GM23338 (cell line): ENCODE results near the gene HTR3B. TPM values are rescaled to one million over a fixed set of nuclear protein-coding genes. Genes with fewer than 3 reads are reported as not detected.

Experiments used
- ATAC-seq: fragments of 200-7000 bp; cut with Tn5 transposase; 3 replicates; pipeline ENCODE4 v1.9.1; 2020
- DNase-seq: peaks from one replicate; pipeline ENCODE4 v3.0.0-alpha.2; 2015; ENCODE audit warnings: low spot score
- H2AFZ ChIP-seq: fragments of 200-600 bp; sonication (generic); 2 replicates; pipeline ENCODE4 v1.8.0; 2016; ENCODE audit warnings: antibody characterized with exemption, mild to moderate bottlenecking, moderate library complexity
- H3F3A ChIP-seq: fragments of 200-600 bp; sonication (generic); replicated peaks from 2 replicates; pipeline ENCODE4 v1.8.0; 2017; ENCODE audit warnings: antibody characterized with exemption, mixed run types, low read depth
- H3K27ac ChIP-seq: fragments of 200-600 bp; sonication (generic); 2 replicates; pipeline ENCODE4 v1.6.1; 2016; ENCODE audit warnings: low read depth
- H3K27me3 ChIP-seq: fragments of 200-600 bp; sonication (generic); 2 replicates; pipeline ENCODE4 v1.8.0; 2016; ENCODE audit warnings: mild to moderate bottlenecking, mixed run types, moderate library complexity; ENCODE audit not compliant: insufficient read depth
- H3K36me3 ChIP-seq: fragments of 200-600 bp; sonication (generic); 2 replicates; pipeline ENCODE4 v1.8.0; 2016; ENCODE audit warnings: mild to moderate bottlenecking; ENCODE audit not compliant: insufficient read depth
- H3K4me1 ChIP-seq: fragments of 200-600 bp; sonication (generic); 2 replicates; pipeline ENCODE4 v1.8.0; 2016; ENCODE audit warnings: mild to moderate bottlenecking, moderate library complexity; ENCODE audit not compliant: insufficient read depth
- H3K4me2 ChIP-seq: fragments of 200-600 bp; sonication (generic); 2 replicates; pipeline ENCODE4 v1.7.1; 2017; ENCODE audit warnings: mixed run types
- H3K4me3 ChIP-seq: fragments of 200-600 bp; sonication (generic); 2 replicates; pipeline ENCODE4 v1.6.1; 2016; ENCODE audit warnings: mixed run types
- H3K79me2 ChIP-seq: fragments of 200-600 bp; sonication (generic); replicated peaks from 2 replicates; pipeline ENCODE4 v1.8.0; 2017; ENCODE audit warnings: mild to moderate bottlenecking; ENCODE audit not compliant: insufficient read depth
- H3K9me2 ChIP-seq: fragments of 200-600 bp; sonication (generic); 2 replicates; pipeline ENCODE4 v1.8.0; 2017; ENCODE audit not compliant: insufficient read depth
- H4K20me1 ChIP-seq: fragments of 200-600 bp; sonication (generic); replicated peaks from 2 replicates; pipeline ENCODE4 v1.8.0; 2017; ENCODE audit warnings: mild to moderate bottlenecking; ENCODE audit not compliant: insufficient read depth
- H3K27ac Mint-ChIP-seq: 2 replicates; pipeline ENCODE4 v1.8.0; 2020; ENCODE audit warnings: inconsistent platforms, mild to moderate bottlenecking, moderate library complexity, mixed read lengths
- H3K27me3 Mint-ChIP-seq: 3 replicates; pipeline ENCODE4 v1.8.0; 2022; ENCODE audit warnings: low read depth, mild to moderate bottlenecking, moderate library complexity, mixed read lengths, inconsistent platforms; ENCODE audit not compliant: insufficient read depth, poor library complexity
- H3K36me3 Mint-ChIP-seq: 3 replicates; pipeline ENCODE4 v1.8.0; 2021; ENCODE audit warnings: low read depth, mild to moderate bottlenecking, inconsistent platforms, moderate library complexity, mixed read lengths
- H3K4me1 Mint-ChIP-seq: 3 replicates; pipeline ENCODE4 v1.8.0; 2020; ENCODE audit warnings: mild to moderate bottlenecking, inconsistent platforms, mixed read lengths
- H3K4me3 Mint-ChIP-seq: 3 replicates; pipeline ENCODE4 v1.8.0; 2021; ENCODE audit warnings: moderate library complexity, mild to moderate bottlenecking, inconsistent platforms, mixed read lengths
- H3K9me3 Mint-ChIP-seq: 3 replicates; pipeline ENCODE4 v1.8.0; 2020; ENCODE audit warnings: moderate library complexity, mild to moderate bottlenecking, inconsistent platforms, mixed read lengths
- CREB1 ChIP-seq: fragments of 250-450 bp; sonication (Bioruptor Pico); IDR thresholded peaks from 2 replicates; pipeline ENCODE4 v1.5.0; 2020; ENCODE audit warnings: low read depth, mild to moderate bottlenecking, moderate library complexity
- CTCF ChIP-seq, 2 experiments: fragments of 200-600 bp in 1 of 2; sonication (generic) in 1 of 2; conservative IDR thresholded peaks; 2 replicates each; pipeline versions ENCODE4 v1.5.1 to v1.6.1; 2016 to 2017; ENCODE audit warnings: antibody characterized with exemption in 2 of 2, low read depth in 2 of 2, mild to moderate bottlenecking in 2 of 2, moderate library complexity in 1 of 2
- EZH2 ChIP-seq: fragments of 200-600 bp; sonication (generic); IDR thresholded peaks from one replicate; pipeline ENCODE4 v1.8.0; 2017; ENCODE audit warnings: antibody characterized with exemption, mild to moderate bottlenecking, low read depth; ENCODE audit not compliant: unreplicated experiment
- JUNB ChIP-seq: IDR thresholded peaks from one replicate; pipeline ENCODE4 v1.6.1; 2016; ENCODE audit warnings: antibody characterized with exemption; ENCODE audit not compliant: unreplicated experiment
- NANOG ChIP-seq: IDR thresholded peaks from 2 replicates; pipeline ENCODE4 v1.6.1; 2016; ENCODE audit warnings: antibody characterized with exemption, borderline replicate concordance
- POLR2AphosphoS5 ChIP-seq: IDR thresholded peaks from 2 replicates; pipeline ENCODE4 v1.6.1; 2016; ENCODE audit warnings: antibody characterized with exemption, low read depth
- REST ChIP-seq: IDR thresholded peaks from one replicate; pipeline ENCODE4 v1.6.1; 2018; ENCODE audit warnings: antibody characterized with exemption; ENCODE audit not compliant: unreplicated experiment
- STAT1 ChIP-seq: IDR thresholded peaks from one replicate; pipeline ENCODE4 v1.6.1; 2016; ENCODE audit warnings: antibody characterized with exemption; ENCODE audit not compliant: unreplicated experiment
- ZNF114 ChIP-seq: fragments of 250-450 bp; sonication (Bioruptor Pico); IDR thresholded peaks from 2 replicates; pipeline ENCODE4 v1.5.0; 2020; ENCODE audit warnings: mild to moderate bottlenecking, moderate library complexity
- ZNF331 ChIP-seq: fragments of 250-450 bp; sonication (Bioruptor Pico); IDR thresholded peaks from 2 replicates; pipeline ENCODE4 v1.5.0; 2020; ENCODE audit warnings: low read depth, mild to moderate bottlenecking, moderate library complexity
- polyA plus RNA-seq: library from polyadenylated mRNA; unstranded; fragments of >200 nt; fragmentation: Nextera tagmentation; extraction: Ambion mirVana; gene quantifications from 2 replicates; pipeline ENCODE4 v1.2.1, GENCODE V29; 2016
- total RNA-seq: library from RNA; depleted of rRNA; stranded (reverse); fragments of >200 nt; shearing (Covaris generic); gene quantifications from 2 replicates; pipeline ENCODE4 v1.2.3, GENCODE V29; 2014

Gene HTR3B
- total and polyA plus RNA-seq, 2 experiments from 2014 or later = not detected

GRCh38 chr11:113991170-113991569 lies 86.6 kb downstream of the HTR3B start:
- TF ChIP-seq EZH2 (no peak), REST (peak; percentile 93), CTCF (conservative IDR thresholded peaks at IDR 0.05; ENCODE audit: low read depth in 2 of 2) (no peak), NANOG (no peak), STAT1 (no peak), ZNF331 (CRISPR knock-in tag) (no peak)
- Histone ChIP-seq H3K4me1 (peaks cover 12% of the 10 kb centered on the region), H3K4me3 (no peak overlapping the region), H2AFZ (no peak overlapping the region), H3K79me2 (no peaks in the 10 kb centered on the region), H3K27me3 (no peaks in the 10 kb centered on the region), H3K4me2 (no peak overlapping the region), H3K36me3 (no peaks in the 10 kb centered on the region), H3K27ac (no peak overlapping the region), H4K20me1 (no peaks in the 10 kb centered on the region), H3F3A (no peaks in the 10 kb centered on the region), H3K9me2 (no peaks in the 10 kb centered on the region)
- Mint-ChIP-seq H3K9me3 (no peaks in the 10 kb centered on the region), H3K27me3 (peaks cover 16% of the 10 kb centered on the region), H3K4me3 (no peak overlapping the region), H3K4me1 (peaks cover 19% of the 10 kb centered on the region), H3K27ac (no peak overlapping the region), H3K36me3 (no peaks in the 10 kb centered on the region)
- ATAC-seq (peak; percentile 59), DNase-seq (peak; percentile 87)

- DNase-seq = no peak
- Histone ChIP-seq H4K20me1 (no peaks in the 10 kb centered on the region), H2AFZ (no peak overlapping the region), H3K4me2 (peak overlapping the region; percentile 32; the same call in 1 of the 2 replicates), H3K4me1 (peaks cover 12% of the 10 kb centered on the region), H3K9me2 (no peaks in the 10 kb centered on the region), H3K4me3 (no peak overlapping the region), H3K27me3 (no peaks in the 10 kb centered on the region), H3K27ac (no peak overlapping the region), H3K36me3 (no peaks in the 10 kb centered on the region), H3K79me2 (no peaks in the 10 kb centered on the region), H3F3A (no peaks in the 10 kb centered on the region)
- Mint-ChIP-seq H3K4me3 (no peak overlapping the region), H3K36me3 (no peaks in the 10 kb centered on the region), H3K4me1 (peaks cover 19% of the 10 kb centered on the region), H3K27me3 (peaks cover 16% of the 10 kb centered on the region), H3K9me3 (no peaks in the 10 kb centered on the region), H3K27ac (no peak overlapping the region)
- no peak for ATAC-seq
- TF ChIP-seq NANOG (no peak), POLR2AphosphoS5 (no peak), CREB1 (no peak), CTCF (conservative IDR thresholded peaks at IDR 0.05; ENCODE audit: low read depth in 2 of 2) (no peak), STAT1 (no peak), ZNF331 (CRISPR knock-in tag) (no peak), JUNB (no peak), ZNF114 (CRISPR knock-in tag) (no peak), REST (no peak), EZH2 (no peak)
Measured at GRCh38 chr11:113991718-113992458, 87.3 kb downstream of the HTR3B start.
